DND-41 (cell line): ENCODE measurements around the gene HCN4.

Experiments used
- ATAC-seq: fragments of 200-7000 bp; cut with Tn5 transposase; 3 replicates; pipeline ENCODE4 v1.9.1; 2021; ENCODE audit warnings: low read depth; ENCODE audit not compliant: insufficient read depth
- DNase-seq: peaks from one replicate; pipeline ENCODE4 v3.0.0-alpha.2; 2020
- H2AFZ ChIP-seq: 2 replicates; pipeline ENCODE4 v1.6.0; 2012; ENCODE audit warnings: low read depth, low read length
- H3K27ac ChIP-seq: 2 replicates; pipeline ENCODE4 v1.5.1; 2012; ENCODE audit warnings: low read length, inconsistent platforms
- H3K27me3 ChIP-seq: fragments of 200-600 bp; sonication (generic); 2 replicates; pipeline ENCODE4 v1.6.0; 2012; ENCODE audit warnings: low read length, mild to moderate bottlenecking, inconsistent platforms; ENCODE audit not compliant: insufficient read depth, poor library complexity
- H3K36me3 ChIP-seq: 2 replicates; pipeline ENCODE4 v1.5.1; 2012; ENCODE audit warnings: low read length, inconsistent platforms; ENCODE audit not compliant: insufficient read depth
- H3K4me1 ChIP-seq: 2 replicates; pipeline ENCODE4 v1.5.1; 2012; ENCODE audit warnings: mild to moderate bottlenecking, low read length; ENCODE audit not compliant: insufficient read depth
- H3K4me2 ChIP-seq: 2 replicates; pipeline ENCODE4 v1.6.0; 2012; ENCODE audit warnings: mild to moderate bottlenecking, moderate library complexity, low read length, inconsistent platforms; ENCODE audit not compliant: insufficient read depth
- H3K4me3 ChIP-seq, 2 experiments: fragments of 200-600 bp in 1 of 2; shearing (Covaris generic) in 1 of 2; 2 replicates each; pipeline ENCODE4 v1.5.1; 2012 to 2016; ENCODE audit warnings: inconsistent platforms in 2 of 2, low read length in 2 of 2, mild to moderate bottlenecking in 2 of 2, low read depth in 1 of 2, moderate library complexity in 1 of 2
- H3K79me2 ChIP-seq: 2 replicates; pipeline ENCODE4 v1.6.0; 2012; ENCODE audit warnings: low read length, inconsistent platforms; ENCODE audit not compliant: insufficient read depth
- H3K9ac ChIP-seq: 2 replicates; pipeline ENCODE4 v1.6.0; 2012; ENCODE audit warnings: low read depth, mild to moderate bottlenecking, inconsistent platforms, low read length, moderate library complexity
- H3K9me3 ChIP-seq: 2 replicates; pipeline ENCODE4 v1.5.1; 2012; ENCODE audit warnings: low read length, moderate library complexity, mild to moderate bottlenecking, inconsistent platforms; ENCODE audit not compliant: insufficient read depth, severe bottlenecking
- H4K20me1 ChIP-seq: 2 replicates; pipeline ENCODE4 v1.6.0; 2012; ENCODE audit warnings: low read length; ENCODE audit not compliant: insufficient read depth
- EZH2 ChIP-seq: IDR thresholded peaks from 3 replicates; pipeline ENCODE4 v1.6.1; 2012; ENCODE audit warnings: borderline replicate concordance, low read depth, mild to moderate bottlenecking, moderate library complexity, low read length, inconsistent platforms; ENCODE audit not compliant: severe bottlenecking
- TF ChIP-seq, protein P1 (sequence below): IDR thresholded peaks from 2 replicates; pipeline ENCODE4 v1.5.1; 2012; ENCODE audit warnings: borderline replicate concordance, low read length, moderate library complexity, mild to moderate bottlenecking; ENCODE audit not compliant: poor library complexity, severe bottlenecking; ENCODE audit errors: extremely low read depth

HCN4 gene

GRCh38 chr15:73293773-73294172 lies 75.0 kb downstream of the HCN4 start:
- Histone ChIP-seq H3K4me1 (no peaks in the 10 kb centered on the region), H3K79me2 (no peaks in the 10 kb centered on the region), H4K20me1 (no peaks in the 10 kb centered on the region), H3K9me3 (no peaks in the 10 kb centered on the region), H3K4me2 (no peak overlapping the region), H3K36me3 (no peaks in the 10 kb centered on the region), H2AFZ (no peak overlapping the region), H3K27ac (no peak overlapping the region), H3K4me3 (no peak overlapping the region), H3K27me3 (no peaks in the 10 kb centered on the region), H3K9ac (no peak overlapping the region)
- no peak for ATAC-seq
- TF ChIP-seq, protein P1, sequence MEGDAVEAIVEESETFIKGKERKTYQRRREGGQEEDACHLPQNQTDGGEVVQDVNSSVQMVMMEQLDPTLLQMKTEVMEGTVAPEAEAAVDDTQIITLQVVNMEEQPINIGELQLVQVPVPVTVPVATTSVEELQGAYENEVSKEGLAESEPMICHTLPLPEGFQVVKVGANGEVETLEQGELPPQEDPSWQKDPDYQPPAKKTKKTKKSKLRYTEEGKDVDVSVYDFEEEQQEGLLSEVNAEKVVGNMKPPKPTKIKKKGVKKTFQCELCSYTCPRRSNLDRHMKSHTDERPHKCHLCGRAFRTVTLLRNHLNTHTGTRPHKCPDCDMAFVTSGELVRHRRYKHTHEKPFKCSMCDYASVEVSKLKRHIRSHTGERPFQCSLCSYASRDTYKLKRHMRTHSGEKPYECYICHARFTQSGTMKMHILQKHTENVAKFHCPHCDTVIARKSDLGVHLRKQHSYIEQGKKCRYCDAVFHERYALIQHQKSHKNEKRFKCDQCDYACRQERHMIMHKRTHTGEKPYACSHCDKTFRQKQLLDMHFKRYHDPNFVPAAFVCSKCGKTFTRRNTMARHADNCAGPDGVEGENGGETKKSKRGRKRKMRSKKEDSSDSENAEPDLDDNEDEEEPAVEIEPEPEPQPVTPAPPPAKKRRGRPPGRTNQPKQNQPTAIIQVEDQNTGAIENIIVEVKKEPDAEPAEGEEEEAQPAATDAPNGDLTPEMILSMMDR, result no peak
- TF ChIP-seq EZH2, result no peak
- no peak for DNase-seq

DNA sequence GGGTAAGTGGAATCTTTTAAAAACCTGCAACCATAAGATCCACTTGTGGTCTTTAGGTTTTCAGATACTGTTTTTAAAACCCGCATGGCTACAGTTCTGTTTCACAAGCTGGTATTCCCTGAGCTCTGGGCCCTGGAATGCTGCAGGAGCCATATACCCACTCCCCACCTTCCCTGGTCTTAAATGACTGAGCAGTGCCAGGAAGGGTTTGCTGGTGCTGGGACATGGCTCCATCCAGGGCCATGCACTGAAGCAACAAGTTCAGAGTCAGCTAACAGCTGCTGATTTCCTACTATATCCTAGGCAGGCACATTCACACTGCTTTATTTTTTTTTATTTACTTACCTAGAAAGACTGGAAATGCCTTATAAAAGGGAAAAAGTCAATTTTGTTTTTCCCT lies 77.3 kb downstream of the HCN4 start:
- Histone ChIP-seq H3K27ac (no peak overlapping the region), H3K4me3 (no peak overlapping the region), H3K9ac (no peak overlapping the region), H2AFZ (no peak overlapping the region), H3K4me2 (no peak overlapping the region), H4K20me1 (no peaks in the 10 kb centered on the region), H3K9me3 (no peaks in the 10 kb centered on the region), H3K4me1 (no peaks in the 10 kb centered on the region), H3K27me3 (no peaks in the 10 kb centered on the region), H3K36me3 (no peaks in the 10 kb centered on the region), H3K79me2 (no peaks in the 10 kb centered on the region)
- no peak for ATAC-seq
- no peak for DNase-seq
- no peak for TF ChIP-seq EZH2
- TF ChIP-seq, protein P1, result no peak

GRCh38 chr15:73287019-73287418 lies 81.7 kb downstream of the HCN4 start:
- Histone ChIP-seq H3K36me3 (no peaks in the 10 kb centered on the region), H3K4me3 (no peak overlapping the region), H3K27me3 (no peaks in the 10 kb centered on the region), H3K4me2 (no peak overlapping the region), H3K4me1 (no peaks in the 10 kb centered on the region), H3K27ac (no peak overlapping the region), H3K9me3 (no peaks in the 10 kb centered on the region), H2AFZ (no peak overlapping the region), H4K20me1 (no peaks in the 10 kb centered on the region), H3K9ac (no peak overlapping the region), H3K79me2 (no peaks in the 10 kb centered on the region)
- ATAC-seq, result no peak
- no peak for TF ChIP-seq EZH2
- TF ChIP-seq, protein P1, result no peak
- DNase-seq, result no peak

DNA sequence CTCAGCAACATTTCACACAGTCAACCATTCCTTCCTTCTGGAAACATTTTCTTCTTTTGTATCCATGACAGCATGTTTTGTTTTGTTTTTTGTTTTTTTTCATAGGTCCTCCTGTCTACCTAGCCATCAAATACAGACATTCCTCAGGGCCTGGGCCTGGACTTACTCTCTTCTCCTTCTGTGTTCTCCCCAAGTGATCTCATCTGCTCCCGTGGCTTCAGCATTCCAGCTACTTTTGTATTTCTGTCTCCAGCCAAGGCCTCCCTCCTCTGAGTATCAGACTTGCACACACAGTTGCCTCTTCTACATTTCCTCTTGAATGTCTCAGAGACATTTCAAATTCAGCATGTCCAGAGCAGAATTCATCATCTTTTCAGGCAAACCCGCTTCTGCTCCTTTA lies 82.4 kb downstream of the HCN4 start:
- Histone ChIP-seq H3K36me3 (no peaks in the 10 kb centered on the region), H3K27me3 (no peaks in the 10 kb centered on the region), H3K4me3 (no peak overlapping the region), H3K27ac (no peak overlapping the region), H3K9ac (no peak overlapping the region), H3K4me2 (no peak overlapping the region), H2AFZ (no peak overlapping the region), H3K79me2 (no peaks in the 10 kb centered on the region), H4K20me1 (no peaks in the 10 kb centered on the region), H3K9me3 (no peaks in the 10 kb centered on the region), H3K4me1 (no peaks in the 10 kb centered on the region)
- DNase-seq (no peak), ATAC-seq (no peak)
- TF ChIP-seq EZH2, result no peak
- TF ChIP-seq, protein P1, result no peak
